Activated naive CD4-positive, alpha-beta T cell treated with anti-CD3 and anti-CD28 coated beads, Interleukin-2, amount 50 U/mL, for 24 hours (primary cell): ENCODE results near the gene TBC1D14.
A peak's percentile ranks its signal among the peaks of the same experiment; 100 is the strongest.

Source experiments
- H3K27ac Mint-ChIP-seq: one replicate; pipeline ENCODE4 v1.8.0; 2021; ENCODE audit warnings: mild to moderate bottlenecking, mixed read lengths
- H3K27me3 Mint-ChIP-seq: one replicate; pipeline ENCODE4 v1.8.0; 2021; ENCODE audit warnings: mixed read lengths
- H3K36me3 Mint-ChIP-seq: one replicate; pipeline ENCODE4 v1.8.0; 2021; ENCODE audit warnings: mixed read lengths
- H3K4me1 Mint-ChIP-seq: one replicate; pipeline ENCODE4 v1.8.0; 2021; ENCODE audit warnings: mixed read lengths
- H3K4me3 Mint-ChIP-seq: one replicate; pipeline ENCODE4 v1.8.0; 2021; ENCODE audit warnings: mild to moderate bottlenecking, mixed read lengths
- H3K9me3 Mint-ChIP-seq: one replicate; pipeline ENCODE4 v1.8.0; 2021; ENCODE audit warnings: mixed read lengths

TBC1D14 gene

DNA sequence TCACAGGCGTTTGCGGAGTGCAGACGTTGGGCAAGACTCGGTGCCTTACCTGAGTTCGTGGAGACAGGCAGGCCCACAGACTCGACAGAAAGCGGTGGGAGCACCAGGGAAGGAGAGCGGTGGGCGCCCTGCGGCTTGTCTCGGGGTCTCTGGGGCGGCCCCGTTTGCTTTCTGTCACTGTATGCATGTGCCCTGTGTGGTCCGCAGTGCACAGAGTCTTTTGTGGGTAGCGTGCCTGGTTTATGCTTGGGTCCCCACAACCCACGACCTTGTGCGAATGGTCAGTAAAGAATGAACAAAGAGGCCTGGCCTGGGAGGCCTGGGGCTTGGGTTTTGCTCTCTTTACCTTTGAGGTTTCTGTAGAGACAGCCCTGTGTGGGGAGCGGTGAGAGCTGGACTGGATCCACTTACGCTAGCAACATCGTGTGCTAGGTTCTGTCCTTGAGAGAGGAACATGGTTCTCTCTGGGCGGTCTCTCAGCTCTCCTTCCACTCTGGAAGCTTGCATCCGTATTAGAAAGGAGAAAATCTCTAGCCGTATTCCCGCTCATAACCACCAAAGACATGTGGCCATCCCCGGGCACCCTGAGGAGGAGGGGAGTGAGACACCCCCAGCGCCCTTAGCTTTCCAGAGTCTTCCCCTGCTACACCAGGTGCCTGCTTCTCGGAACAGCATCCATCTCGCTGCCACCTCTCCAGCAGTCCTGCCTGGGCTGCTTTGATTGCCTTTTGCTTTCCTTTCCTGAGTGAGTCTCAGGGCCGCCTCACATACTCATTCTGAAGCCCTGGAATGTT, 134.7 kb downstream of the TBC1D14 start:
- H3K9me3 Mint-ChIP-seq = no peaks in the 10 kb centered on the region
- H3K27me3 Mint-ChIP-seq = no peaks in the 10 kb centered on the region
- H3K27ac Mint-ChIP-seq = peak overlapping the region; percentile 81
- H3K4me3 Mint-ChIP-seq = peak overlapping the region; percentile 94
- no peaks in the 10 kb centered on the region for H3K36me3 Mint-ChIP-seq
- peaks cover 53% of the 10 kb centered on the region for H3K4me1 Mint-ChIP-seq

DNA sequence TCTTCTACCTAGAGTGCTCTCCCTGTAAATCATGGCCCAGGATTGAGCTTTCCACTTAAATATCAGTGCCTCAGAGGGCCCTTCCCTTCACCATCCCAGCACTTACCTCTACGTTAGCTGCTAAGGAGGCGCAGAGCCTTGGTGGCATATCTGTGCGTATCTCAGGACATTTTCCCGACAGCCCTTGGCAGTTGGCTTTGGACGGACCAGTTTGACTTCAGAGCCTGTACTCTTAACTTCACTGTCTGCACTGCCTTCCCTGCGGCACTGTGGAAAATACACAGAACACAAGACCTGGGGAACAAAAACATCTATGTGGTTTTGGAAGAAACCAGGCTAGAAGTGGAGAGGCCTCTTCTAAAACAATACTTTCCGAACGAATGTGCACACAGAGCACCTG, 135.9 kb downstream of the TBC1D14 start:
- Mint-ChIP-seq H3K9me3 (no peaks in the 10 kb centered on the region), H3K27me3 (no peaks in the 10 kb centered on the region), H3K27ac (peak overlapping the region; percentile 55), H3K4me3 (peak overlapping the region; percentile 94), H3K4me1 (peaks cover 59% of the 10 kb centered on the region), H3K36me3 (no peaks in the 10 kb centered on the region)

DNA sequence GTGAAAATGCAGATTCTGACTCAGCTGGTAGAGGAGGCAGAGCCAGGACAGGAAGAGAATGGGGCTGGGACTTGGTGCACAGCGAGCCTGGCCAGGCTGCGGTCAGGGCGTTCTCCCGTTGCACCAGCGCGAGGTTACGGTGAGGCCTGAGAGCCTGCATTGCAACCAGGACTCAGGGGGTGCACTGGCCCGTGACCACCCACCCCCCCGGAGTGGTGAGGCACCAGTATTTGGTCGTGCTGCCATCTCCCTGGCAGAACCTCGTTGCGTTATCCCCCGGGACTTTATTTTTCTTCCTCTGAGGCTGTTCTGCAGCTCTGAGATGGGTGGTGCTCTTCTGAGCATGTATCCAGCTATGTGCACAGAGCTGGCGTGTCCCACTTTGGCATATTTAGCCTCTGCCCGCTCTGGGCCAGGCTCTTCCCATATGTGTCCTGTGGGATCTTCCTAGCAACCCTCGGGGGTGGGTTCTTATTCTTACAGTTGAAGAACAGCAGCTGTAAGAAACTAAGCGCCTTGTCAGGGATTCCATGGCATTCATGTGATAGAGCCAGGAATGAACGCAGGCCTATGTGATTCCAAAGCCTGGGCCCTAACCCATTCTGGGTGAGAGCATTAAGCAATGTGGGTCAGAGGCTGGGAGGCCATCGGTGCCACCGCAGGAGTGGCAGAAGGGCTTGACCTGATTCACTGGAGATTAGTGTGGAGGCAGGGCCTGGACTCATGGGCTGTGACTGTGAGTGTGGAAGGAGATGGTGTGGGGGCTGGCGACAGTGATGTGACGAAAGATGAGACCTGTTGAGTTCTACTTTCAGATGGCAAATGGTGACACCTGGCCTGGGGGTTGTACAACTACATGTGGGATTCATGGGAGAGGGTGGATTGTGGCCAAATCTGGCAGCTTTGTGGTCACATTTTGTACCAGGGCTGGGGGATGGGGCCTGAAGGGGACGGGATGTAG, 136.6 kb downstream of the TBC1D14 start:
- Mint-ChIP-seq H3K4me1 (peaks cover 59% of the 10 kb centered on the region), H3K27me3 (no peaks in the 10 kb centered on the region), H3K27ac (peak overlapping the region; percentile 83), H3K9me3 (no peaks in the 10 kb centered on the region), H3K36me3 (no peaks in the 10 kb centered on the region), H3K4me3 (peak overlapping the region; percentile 94)

DNA sequence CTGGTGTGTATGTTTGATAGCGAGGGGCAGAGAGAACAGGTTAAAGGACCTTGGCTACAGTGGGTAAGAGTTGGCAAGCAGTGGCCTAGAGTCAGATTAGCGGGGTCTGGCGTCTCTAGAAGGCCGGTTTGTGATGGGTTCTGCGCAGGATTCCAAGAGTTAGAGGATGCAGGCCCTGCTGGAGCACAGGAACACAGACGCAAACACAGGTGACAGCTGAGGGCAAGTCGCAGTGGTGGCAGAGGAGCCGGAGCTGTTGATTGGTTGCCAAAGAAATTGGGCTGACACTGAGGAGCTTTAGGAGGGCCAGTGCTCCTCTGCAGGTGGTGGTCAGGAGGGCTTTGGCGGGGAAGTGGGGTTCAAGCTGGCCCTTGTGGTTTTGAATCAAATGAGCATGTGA, 137.3 kb downstream of the TBC1D14 start:
- H3K4me1 Mint-ChIP-seq = peaks cover 54% of the 10 kb centered on the region
- no peaks in the 10 kb centered on the region for H3K27me3 Mint-ChIP-seq
- peak overlapping the region; percentile 83 for H3K27ac Mint-ChIP-seq
- H3K9me3 Mint-ChIP-seq = no peaks in the 10 kb centered on the region
- peak overlapping the region; percentile 30 for H3K4me3 Mint-ChIP-seq
- H3K36me3 Mint-ChIP-seq = no peaks in the 10 kb centered on the region

DNA sequence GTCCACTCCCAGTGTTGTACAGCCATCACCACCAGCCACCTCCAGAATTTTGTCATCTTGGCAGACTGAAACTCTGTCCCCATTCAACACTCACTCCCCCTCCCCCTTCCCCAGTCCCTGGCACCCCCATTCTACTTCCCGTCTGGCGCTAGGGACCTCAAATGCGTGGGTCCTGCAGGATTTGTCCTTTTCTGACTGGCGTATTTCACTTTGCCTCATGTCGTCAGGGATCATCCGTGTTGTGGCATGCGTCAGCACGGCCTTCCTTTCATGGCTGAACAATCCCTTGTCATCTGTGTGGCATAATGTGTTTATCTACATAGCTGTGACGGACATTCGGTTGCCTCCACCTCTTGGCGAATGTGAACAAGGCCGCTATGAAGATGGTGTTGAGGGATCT, 139.0 kb downstream of the TBC1D14 start:
- no peaks in the 10 kb centered on the region for H3K36me3 Mint-ChIP-seq
- no peaks in the 10 kb centered on the region for H3K27me3 Mint-ChIP-seq
- H3K27ac Mint-ChIP-seq = peak overlapping the region; percentile 19
- no peak overlapping the region for H3K4me3 Mint-ChIP-seq
- H3K9me3 Mint-ChIP-seq = no peaks in the 10 kb centered on the region
- H3K4me1 Mint-ChIP-seq = peaks cover 60% of the 10 kb centered on the region

DNA sequence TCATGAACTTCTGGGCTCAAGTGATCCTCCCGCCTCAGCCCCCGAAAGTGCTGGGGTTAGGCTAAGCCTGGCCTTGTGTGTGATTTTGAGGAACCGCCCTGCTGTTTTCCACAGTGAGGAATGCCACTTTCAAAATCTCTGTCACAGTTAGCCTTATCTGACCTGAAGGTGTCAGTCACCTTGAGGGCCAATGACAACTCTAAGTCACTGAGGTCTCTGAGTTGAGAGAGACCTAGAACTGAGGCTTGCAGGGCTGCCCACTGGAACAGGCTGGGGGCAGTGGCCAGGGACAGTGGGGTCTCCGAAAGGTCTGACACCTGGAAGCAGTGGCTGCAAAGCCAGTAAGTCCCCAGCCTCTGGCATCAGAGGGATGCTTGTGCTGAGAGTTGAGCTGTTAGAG, 139.7 kb downstream of the TBC1D14 start:
- Mint-ChIP-seq H3K27ac (no peak overlapping the region), H3K9me3 (no peaks in the 10 kb centered on the region), H3K27me3 (no peaks in the 10 kb centered on the region), H3K4me1 (peaks cover 60% of the 10 kb centered on the region), H3K4me3 (no peak overlapping the region), H3K36me3 (peaks cover 2% of the 10 kb centered on the region)

DNA sequence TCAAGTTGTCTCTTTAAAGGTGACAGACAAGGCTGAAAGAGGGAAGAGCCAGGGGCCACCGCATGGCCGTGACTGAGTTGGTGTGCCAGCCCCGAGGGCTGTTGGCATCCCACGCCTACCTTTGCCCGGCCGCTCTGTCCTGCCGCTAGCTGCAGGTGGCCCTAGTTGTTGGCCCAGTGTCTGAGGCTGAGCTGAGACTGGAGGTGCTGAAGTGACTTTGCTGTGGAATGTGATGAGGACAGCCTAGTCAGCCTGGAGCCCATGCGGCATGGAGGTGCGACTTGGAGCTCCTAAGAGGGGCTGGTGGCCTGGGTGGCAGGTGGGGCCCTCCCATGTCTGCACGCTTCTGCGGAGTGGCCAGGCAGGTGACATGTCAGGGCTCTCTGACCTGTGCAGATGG, 140.1 kb downstream of the TBC1D14 start:
- Mint-ChIP-seq H3K4me1 (peaks cover 56% of the 10 kb centered on the region), H3K36me3 (peaks cover 4% of the 10 kb centered on the region), H3K27me3 (no peaks in the 10 kb centered on the region), H3K27ac (no peak overlapping the region), H3K9me3 (no peaks in the 10 kb centered on the region), H3K4me3 (no peak overlapping the region)

DNA sequence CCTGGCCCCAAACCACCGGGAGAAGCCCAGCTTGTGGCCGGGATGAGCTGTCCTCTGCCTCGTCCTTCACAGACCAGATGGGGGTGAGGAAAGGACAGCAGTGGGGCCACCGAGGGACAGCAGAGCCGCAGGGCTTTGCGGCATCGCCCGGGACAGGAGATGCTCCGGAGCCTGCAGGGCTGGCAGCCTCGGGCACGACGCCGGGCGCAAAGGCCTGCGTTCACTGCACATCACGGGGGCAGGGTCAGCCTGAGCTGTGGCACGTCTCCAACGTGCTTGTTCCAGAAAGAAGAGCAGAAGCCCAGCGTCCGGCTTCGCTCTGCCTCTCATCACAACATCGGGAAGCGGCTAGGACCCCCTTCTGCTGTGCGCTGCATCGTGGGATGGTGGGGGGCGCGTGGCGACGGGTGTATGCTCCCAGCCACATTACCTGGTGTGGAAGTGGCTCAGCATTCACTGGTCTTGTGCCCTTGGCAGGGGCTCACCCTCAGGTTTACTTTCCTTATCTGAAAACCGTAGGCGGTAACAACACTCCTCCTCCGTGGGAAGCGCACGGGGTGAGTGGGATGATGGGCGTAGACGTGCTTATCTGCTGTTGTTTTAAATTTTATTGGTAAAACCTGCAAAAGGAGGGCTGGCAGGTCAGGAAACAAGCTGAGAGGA, 141.0 kb downstream of the TBC1D14 start:
- no peak overlapping the region for H3K27ac Mint-ChIP-seq
- H3K27me3 Mint-ChIP-seq = no peaks in the 10 kb centered on the region
- H3K4me3 Mint-ChIP-seq = no peak overlapping the region
- no peaks in the 10 kb centered on the region for H3K9me3 Mint-ChIP-seq
- H3K36me3 Mint-ChIP-seq = peaks cover 4% of the 10 kb centered on the region
- peaks cover 47% of the 10 kb centered on the region for H3K4me1 Mint-ChIP-seq

DNA sequence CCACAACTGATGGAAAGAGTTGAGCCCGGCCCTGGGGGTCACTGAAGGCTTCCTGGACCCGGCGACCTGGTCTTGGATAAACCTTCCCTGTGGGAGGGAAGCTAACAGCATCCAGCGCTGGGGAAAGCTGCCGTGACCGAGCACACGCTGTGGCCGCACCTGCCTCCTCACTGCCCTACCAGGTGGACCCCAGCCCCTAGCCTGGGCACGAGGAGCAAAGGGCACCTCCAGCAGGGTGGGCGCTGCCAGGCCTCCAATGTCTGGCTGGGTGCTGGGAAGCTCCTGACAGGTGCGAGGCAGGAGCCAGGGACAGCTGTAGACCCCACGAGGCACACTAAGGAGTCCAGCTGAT, 141.5 kb downstream of the TBC1D14 start:
- no peaks in the 10 kb centered on the region for H3K9me3 Mint-ChIP-seq
- H3K4me3 Mint-ChIP-seq = no peak overlapping the region
- no peaks in the 10 kb centered on the region for H3K27me3 Mint-ChIP-seq
- peaks cover 4% of the 10 kb centered on the region for H3K36me3 Mint-ChIP-seq
- peaks cover 42% of the 10 kb centered on the region for H3K4me1 Mint-ChIP-seq
- H3K27ac Mint-ChIP-seq = no peak overlapping the region

DNA sequence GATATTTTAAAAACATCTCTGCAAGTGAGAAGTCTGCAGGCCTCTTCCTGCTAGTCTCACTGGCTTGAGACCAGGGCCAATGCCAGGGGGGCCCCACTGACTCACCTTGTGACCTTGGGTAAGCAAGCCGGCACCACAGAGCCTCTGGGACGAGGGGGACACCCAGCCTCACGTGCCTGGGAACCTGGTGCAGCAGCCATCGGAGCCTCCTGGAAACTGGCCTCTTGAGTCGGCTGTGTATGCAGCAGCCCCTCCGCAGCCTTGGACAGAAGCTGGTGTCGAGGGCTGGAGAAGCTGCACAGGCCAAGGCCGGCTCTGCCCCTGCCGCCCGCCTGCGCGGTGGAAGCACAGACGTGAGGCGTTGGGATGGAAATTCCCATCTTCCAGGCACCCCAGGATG, 142.3 kb downstream of the TBC1D14 start:
- no peaks in the 10 kb centered on the region for H3K9me3 Mint-ChIP-seq
- no peak overlapping the region for H3K4me3 Mint-ChIP-seq
- no peaks in the 10 kb centered on the region for H3K27me3 Mint-ChIP-seq
- H3K4me1 Mint-ChIP-seq = peaks cover 34% of the 10 kb centered on the region
- H3K36me3 Mint-ChIP-seq = peaks cover 4% of the 10 kb centered on the region
- H3K27ac Mint-ChIP-seq = no peak overlapping the region

DNA sequence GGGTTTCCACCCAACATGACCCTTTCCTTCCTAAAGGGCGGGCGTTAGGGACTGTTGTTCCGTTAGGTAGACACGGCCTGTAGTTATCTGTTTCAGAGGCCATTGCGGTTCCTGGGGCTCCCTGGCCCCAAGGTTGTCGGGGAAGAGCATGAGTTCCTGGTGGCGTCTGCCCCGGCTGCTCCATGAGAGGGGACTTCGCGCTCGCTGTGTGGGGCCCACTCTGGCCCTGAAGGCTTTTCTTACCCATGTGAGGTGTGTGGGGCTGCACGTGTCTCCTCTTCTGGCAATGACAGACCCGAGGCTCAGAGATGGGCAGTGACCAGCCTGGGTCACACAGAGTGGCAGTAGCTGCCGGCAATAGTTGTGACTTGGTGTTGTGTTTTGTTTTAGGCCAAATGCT, 142.7 kb downstream of the TBC1D14 start:
- peaks cover 30% of the 10 kb centered on the region for H3K4me1 Mint-ChIP-seq
- H3K27ac Mint-ChIP-seq = peak overlapping the region; percentile 12
- H3K36me3 Mint-ChIP-seq = peaks cover 4% of the 10 kb centered on the region
- no peaks in the 10 kb centered on the region for H3K9me3 Mint-ChIP-seq
- peak overlapping the region; percentile 19 for H3K4me3 Mint-ChIP-seq
- no peaks in the 10 kb centered on the region for H3K27me3 Mint-ChIP-seq

DNA sequence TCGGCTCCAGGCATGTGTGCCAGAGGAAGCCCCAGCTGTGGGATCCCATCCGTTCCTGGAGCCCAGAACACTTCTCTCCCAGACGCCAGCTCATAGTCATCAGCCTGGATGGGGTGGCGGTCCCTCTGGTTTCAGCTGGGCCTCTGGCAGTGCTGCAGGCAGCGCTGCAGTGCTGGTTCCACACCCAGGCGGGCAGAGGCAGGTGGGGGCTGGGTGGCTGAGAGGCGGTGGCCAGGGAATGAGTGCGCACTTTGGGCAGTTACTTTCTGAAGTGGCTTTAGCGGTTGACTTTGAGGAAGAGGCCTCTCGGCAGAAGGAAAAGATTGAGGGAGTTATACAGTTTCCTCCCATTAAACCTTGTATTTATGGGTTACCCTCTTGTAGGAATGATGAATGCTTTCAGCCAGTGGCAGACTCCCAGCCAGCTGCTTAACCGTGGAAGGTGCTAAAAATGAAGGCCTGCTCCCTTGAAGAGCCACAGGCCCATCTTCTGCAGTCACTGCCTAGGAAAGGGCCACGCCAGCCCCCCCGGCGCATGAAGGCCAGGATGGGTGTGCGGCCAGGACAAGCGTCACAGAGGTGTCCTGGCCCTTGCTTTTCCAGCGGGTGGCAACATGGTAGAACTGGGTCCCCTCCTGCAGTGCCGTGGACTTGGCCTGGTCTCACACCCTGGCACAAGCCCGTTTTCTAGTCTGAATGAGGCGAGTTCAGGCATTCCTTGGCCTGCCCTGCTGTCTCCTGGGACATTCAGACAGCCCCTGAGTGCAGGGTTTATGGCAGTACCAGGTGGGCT, 143.5 kb downstream of the TBC1D14 start:
- H3K27ac Mint-ChIP-seq = no peak overlapping the region
- H3K4me3 Mint-ChIP-seq = no peak overlapping the region
- H3K4me1 Mint-ChIP-seq = peaks cover 23% of the 10 kb centered on the region
- H3K36me3 Mint-ChIP-seq = peaks cover 4% of the 10 kb centered on the region
- H3K9me3 Mint-ChIP-seq = no peaks in the 10 kb centered on the region
- H3K27me3 Mint-ChIP-seq = no peaks in the 10 kb centered on the region

DNA sequence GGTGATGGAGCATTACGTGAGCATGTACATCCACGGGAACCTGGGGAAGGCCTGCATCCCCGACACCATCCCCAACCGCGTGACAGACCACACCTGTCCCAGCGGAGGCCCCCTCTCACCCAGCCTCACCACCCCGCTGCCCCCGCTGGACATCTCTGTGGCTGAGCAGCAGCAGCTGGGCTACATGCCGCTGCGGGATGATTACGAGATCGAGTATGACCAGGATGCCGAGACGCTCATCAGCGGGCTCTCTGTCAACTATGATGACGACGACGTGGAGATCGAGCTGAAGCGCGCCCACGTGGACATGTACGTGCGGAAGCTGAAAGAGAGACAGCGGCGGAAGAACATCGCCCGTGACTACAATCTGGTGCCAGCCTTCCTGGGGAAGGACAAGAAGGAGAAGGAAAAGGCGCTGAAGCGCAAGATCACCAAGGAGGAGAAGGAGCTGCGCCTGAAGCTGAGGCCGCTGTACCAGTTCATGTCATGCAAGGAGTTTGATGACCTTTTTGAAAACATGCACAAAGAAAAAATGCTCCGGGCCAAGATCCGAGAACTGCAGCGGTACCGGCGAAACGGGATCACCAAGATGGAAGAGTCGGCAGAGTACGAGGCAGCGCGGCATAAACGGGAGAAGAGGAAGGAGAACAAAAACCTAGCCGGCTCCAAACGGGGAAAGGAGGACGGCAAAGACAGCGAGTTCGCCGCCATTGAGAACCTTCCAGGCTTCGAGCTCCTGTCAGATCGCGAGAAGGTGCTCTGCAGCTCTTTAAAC, 144.7 kb downstream of the TBC1D14 start:
- H3K4me3 Mint-ChIP-seq = no peak overlapping the region
- H3K27ac Mint-ChIP-seq = peak overlapping the region; percentile 51
- H3K27me3 Mint-ChIP-seq = no peaks in the 10 kb centered on the region
- no peaks in the 10 kb centered on the region for H3K9me3 Mint-ChIP-seq
- H3K4me1 Mint-ChIP-seq = peaks cover 20% of the 10 kb centered on the region
- H3K36me3 Mint-ChIP-seq = peaks cover 4% of the 10 kb centered on the region

DNA sequence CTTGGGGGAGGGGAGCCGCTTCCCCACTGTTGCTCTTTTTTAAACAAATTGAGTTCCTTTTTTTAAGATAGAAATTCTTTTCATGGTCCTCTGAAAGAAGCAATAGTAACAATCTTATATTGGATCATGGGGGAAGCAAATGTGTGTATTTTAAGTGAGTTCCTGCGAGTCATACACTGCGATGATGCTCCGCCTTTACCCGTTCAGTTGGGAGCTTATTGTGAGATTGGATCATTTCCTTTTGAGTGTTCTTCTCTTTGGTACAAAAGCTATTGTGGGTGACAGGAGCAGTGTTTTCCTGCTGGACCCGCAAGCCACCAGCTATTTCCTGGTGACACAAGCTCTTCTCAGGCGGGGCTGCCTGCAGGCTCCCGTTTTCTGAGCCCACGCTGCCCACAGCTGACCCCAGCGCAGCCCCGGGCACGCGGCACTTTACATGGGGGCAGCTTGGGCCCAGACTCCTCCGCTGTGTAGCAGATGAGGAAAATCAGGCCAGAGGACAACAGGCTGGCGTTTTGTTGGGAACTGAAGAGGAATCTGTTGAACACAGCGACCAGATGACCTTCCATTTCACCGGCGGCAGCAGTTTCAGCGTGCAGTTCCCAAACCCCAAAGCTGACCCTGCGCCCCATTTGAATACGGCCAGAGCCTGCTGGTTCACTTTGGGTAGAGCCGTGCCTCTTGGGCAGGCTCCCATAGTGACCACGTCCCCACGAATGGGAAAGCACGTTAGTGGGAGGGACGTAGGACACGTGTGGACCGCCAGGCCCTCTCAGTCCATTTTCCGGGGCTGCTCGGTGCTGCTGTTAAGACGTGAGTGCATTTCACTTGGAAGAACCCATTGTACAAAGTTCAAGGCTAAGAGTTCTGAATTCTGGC, 145.7 kb downstream of the TBC1D14 start:
- no peak overlapping the region for H3K4me3 Mint-ChIP-seq
- H3K36me3 Mint-ChIP-seq = peaks cover 4% of the 10 kb centered on the region
- no peak overlapping the region for H3K27ac Mint-ChIP-seq
- H3K9me3 Mint-ChIP-seq = no peaks in the 10 kb centered on the region
- no peaks in the 10 kb centered on the region for H3K27me3 Mint-ChIP-seq
- peaks cover 14% of the 10 kb centered on the region for H3K4me1 Mint-ChIP-seq
